ENCODE measurements around the gene CFDP1. TPM values are rescaled to one million over a fixed set of nuclear protein-coding genes. Genes with fewer than 3 reads are reported as not detected.
"Not testable (repeated sequence)": the region's sequence is repeated elsewhere in the genome, so short reads cannot be mapped to it uniquely, and the experiment has no call there.

CFDP1 gene
- total RNA-seq, 1 donor from 2014 or later = 52.4 TPM

DNA sequence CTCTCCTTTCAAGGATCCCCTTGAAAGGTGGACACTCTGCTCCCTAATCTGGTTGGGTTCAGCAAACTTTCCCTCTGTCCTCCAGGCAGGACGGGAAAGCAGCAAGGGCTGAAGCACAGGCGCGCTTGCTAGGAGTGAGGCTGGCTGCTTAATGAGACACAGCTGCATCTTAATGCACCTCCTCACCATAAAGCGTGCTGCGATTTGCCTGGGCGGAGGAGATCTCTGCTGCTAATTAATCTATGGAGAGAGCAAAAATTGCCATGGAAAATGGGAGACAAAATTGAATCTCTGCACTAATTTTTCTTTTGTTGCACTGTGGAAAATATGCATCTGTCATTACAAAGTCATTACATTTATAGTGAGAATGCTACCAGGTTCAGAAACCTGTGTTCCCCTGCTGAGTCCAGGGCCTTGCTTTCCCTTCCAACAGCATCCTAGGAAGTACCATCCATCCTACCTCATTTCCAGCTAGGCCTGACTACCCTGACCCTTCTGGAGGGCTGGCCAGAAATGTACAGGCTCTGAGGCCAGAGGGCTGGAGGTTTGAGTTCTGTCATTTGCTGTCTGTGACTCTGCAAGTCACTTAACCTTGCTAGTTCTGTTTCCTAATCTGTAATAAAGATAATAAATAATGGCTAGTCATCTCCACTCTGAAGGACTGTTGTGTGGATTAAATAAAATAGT lies 138.4 kb downstream of the CFDP1 start:
- no peak for DNase-seq (ENCODE audit: low read depth in 2 of 2)

DNA sequence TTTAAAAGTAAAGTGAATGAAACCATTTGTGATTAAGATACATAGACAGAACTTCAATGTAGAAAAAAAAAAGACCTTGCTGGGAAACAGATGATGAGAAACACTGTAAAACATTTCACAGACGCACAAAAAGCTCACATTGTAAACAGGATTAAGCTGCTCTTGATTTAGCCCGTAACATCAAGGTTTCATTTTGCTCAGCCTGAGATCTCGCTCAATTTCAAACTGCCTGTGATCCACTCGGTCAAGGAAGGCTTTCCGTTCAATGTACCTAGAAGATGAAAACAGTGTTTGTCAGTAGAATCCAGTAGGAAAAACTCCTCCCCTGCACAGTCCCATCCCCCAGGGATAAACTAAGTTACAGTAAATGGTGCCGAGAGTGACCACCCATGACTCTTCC lies 139.5 kb downstream of the CFDP1 start:
- DNase-seq (ENCODE audit: low read depth in 2 of 2) = no peak

DNA sequence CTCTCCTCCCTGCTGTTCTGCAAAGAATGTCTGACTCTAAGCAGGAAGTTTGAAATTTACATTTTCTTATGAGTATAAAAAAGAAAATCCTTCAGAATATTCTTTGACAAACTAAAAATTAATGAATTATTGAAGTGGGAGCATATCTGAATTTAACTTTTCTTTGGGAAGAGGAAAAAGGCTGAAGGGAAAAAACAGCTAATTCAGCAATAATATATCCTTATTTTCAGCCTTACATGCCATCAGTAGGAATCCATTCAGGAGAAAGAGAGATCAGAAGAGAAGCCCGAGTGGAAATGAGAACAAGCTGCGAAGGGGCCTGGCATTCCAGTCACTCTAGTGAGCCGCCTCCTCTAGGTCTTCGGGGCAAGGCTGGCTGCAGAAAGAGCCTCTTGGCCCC lies 140.1 kb downstream of the CFDP1 start:
- no peak for DNase-seq (ENCODE audit: low read depth in 2 of 2)

DNA sequence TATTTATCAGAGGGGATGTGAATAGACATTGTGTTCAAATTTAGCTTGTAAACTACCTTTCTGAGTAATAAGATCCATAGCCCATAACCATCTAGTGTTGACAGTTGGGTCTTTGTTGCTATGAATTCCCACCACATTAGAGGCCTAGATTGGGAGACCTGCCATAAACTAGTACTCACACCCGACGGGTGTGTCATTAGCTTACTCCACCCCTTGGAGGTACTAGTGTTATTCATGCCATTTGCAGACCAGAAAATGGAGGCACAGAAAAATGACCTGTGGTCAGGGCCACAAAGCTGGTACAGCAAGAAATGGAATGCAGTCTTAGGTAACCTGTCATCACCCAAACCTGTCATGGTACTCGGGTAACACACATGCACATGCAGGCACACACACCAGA lies 140.6 kb downstream of the CFDP1 start:
- DNase-seq (ENCODE audit: low read depth in 2 of 2) = no peak

DNA sequence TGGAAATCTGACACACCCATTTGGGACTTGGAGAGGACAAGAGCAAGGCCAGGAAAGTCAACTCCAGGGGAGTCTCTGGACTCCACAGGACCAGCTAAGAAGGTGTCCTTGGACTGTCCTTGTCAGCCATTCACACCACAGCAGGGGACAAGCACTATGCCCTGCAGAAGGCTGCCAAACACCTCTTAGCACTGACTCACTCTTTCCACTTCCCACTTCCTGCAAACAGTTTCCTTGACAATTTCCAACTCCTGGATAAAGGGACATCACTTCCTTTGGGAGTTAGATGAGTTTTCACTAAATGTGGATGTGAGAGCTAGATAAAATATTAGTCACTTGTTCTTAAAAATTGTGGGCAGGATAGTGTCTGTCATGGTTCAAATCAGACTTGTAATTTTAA lies 144.1 kb downstream of the CFDP1 start:
- DNase-seq (ENCODE audit: low read depth in 2 of 2) = peak; percentile 93 to 99

DNA sequence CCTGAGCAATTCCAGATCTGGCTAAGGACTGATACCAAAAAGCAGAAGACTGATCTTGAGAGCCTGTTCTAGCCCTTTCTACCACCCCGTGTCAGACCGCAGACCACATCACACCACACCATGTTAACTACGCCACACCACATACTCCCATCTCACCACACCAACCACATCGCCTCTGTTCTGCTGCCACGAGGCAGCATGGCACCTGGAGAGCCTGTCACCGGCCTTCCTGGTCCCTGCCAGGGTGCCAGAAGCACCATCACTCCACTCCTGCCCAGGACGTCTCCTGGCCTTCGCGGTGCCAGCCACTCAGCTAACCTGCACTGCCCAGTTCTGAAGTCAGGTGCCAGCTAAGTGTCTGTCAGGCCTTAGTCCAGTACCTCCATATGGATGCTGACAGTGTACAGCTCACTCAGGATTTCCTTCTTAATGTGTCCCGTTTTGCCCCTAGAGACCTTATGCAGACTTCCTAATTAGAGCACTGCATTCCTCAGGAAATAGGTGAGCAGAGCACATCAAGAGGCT lies 144.6 kb downstream of the CFDP1 start:
- peak in 1 of 2 donors; percentile 38 for DNase-seq (ENCODE audit: low read depth in 2 of 2)

DNA sequence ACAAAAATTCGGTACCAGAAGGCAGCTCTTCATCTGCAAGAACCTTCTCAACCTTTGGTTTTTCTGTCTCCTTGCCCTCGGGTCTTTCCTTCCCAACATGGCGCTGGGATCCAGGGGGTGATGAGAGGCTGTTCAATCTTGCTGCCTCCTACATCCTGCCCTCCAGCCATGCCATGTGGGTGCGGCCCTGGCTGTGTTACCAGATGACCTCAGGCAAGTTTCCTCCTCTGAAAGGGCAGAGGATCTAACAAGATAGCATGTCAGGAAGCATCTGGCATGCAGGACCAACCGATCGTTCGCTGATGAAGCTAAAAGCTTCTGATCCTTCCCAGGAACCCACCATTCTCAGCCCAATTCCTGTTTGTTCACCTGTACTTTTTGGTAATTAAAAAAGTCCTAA lies 145.1 kb downstream of the CFDP1 start:
- DNase-seq (ENCODE audit: low read depth in 2 of 2) = peak in 1 of 2 donors; percentile 51

DNA sequence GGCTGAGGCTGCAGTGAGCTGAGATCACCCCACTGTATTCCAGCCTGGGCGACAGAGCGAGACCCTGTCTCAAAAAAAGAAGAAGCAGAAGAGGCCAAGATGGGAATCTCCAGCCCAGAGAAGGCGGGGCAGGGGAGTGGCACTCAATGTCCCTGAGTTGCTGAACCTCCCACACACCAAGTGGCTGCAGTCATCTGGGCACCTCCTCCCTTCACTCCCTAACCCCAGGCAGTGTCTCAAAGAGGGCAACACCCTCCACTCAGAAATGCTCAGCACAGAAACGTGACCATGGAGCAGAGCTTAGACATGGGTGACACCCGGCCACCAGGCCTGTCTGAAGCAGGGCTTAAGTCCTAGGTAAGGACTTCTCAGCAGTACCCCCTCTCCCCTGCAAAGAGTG lies 145.6 kb downstream of the CFDP1 start:
- no peak for DNase-seq (ENCODE audit: low read depth in 2 of 2)

DNA sequence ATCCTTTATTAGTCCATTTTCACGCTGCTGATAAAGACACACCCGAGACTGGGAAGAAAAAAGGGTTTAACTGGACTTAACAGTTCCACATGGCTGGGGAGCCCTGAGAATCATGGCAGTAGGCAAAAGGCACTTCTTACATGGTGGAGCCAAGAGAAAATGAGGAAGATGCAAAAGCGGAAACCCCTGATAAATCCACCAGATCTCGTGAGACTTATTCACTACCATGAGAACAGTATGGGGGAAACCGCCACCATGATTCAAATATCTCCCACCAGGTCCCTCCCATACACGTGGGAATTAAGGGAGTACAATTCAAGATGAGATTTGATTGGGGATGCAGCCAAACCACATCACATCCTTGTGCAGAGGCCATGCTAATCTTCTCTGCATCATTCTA lies 146.9 kb downstream of the CFDP1 start:
- no peak for DNase-seq (ENCODE audit: low read depth in 2 of 2)

DNA sequence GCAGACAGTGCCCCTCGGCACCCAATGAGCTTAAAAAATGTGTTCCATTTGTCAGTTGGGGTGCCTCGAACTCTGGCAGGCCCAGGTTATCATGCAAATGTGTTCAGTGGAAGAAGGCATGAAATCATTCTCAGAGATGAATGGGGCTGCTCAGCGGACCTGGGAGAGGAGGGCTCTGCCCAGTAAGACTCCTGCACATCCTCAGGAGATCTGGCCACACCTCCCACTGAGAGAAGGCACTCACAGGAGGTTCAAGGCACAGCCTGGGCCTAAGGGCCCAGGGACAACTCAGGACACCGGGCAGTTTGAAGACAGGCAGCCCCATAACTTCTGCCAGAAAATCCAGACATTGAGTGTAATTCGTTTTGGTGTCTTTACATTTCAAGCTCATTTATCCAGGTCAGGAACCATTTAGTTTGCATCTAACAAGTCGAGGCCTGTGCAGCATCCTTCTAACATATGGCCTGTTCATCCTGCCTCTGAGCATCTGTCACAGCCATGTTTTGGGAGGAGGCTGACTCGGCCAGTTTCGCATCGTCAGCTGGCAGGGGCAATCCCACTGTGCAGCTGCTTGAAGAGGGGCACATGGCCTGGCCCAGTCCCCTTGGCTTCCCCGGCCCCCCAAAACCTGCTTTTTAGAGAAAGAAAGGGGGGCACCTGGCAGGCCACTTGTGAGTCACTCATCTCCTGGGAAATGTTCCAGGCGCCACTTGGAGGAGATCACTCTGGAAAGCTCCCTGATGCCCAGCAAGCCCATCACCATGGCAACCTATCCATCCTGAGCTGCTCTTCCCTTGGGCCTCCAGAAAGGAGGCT lies 150.6 kb downstream of the CFDP1 start:
- no peak for DNase-seq (ENCODE audit: low read depth in 2 of 2)

DNA sequence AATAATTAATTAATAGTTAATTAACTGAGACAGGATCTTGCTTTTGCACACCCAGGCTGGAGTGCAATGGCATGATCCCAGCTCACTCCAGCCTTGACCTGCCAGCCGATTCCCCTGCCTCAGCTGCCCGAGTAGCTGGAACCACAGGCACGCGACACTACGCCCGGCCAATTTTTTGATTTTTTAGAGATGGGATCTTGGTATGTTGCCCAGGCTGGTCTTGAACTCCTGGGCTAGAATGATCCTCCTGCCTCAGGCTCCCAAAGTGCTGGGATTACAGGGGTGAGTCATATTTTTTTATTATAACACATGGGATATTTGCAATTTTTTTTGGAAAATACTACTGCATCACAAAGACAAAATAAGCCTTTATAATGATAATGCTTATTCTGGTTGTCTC lies 151.5 kb downstream of the CFDP1 start:
- no peak for DNase-seq (ENCODE audit: low read depth in 2 of 2)

DNA sequence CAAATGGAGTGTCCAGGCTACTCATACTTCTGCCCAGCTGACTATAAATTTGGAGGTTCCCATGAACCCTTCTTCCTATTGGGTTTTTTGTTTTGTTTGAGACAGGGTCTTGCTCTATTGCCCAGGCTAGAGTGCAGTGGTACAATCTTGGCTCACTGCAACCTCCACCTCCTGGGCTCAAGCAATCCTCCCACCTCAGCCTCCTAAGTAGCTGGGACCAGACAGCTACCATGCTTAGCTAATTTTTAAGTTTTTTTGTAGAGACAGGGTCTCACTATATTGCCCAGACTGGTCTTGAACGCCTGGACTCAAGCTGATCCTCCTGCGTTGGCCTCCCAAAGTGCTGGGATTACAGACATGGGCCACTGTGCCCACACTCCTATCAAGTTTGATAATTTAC lies 152.3 kb downstream of the CFDP1 start:
- DNase-seq (ENCODE audit: low read depth in 2 of 2) = not testable (repeated sequence)

DNA sequence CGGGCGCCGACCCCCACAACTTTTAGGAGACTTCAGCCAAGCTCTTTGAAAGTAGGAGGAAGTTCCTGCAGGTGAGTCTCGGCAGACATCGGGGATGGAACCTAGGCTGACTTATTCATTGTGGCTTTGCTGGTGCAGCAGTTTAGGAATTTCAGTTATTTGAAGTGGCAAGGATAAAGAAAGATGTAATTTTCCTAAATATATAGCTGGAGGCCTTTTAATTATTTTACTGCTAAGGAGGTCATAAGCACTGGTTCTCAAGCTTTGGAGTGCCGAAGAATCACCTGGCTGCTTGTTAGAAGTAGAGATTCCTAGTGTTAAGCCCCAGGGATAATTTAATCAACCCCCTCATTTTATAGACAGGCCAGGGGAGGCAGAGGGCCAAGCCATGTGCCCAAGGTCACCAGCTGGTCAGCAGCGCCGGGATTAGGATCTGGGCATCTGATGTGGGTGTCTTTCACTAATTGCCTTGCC lies 152.9 kb downstream of the CFDP1 start:
- no peak for DNase-seq (ENCODE audit: low read depth in 2 of 2)

DNA sequence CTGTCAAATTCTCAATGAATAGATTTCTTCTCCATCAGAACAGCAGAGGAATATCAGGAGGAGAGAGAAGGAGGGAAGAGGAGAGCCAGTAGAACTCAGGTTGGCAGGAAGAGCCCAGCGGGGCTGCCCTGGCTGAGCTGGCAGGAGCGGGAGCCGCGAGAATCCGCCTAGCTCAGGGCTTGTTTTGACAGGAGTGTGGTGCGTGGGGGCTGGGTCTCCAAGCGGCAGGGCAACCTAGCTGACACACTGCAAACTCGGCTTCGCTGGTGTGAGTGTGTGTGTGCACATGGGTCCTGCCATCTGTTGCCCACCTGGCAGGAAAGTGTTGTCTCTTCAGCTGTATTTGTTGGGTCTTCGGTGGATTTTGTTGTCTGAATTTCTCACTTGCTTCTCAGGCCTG lies 154.0 kb downstream of the CFDP1 start:
- DNase-seq (ENCODE audit: low read depth in 2 of 2) = peak in 1 of 2 donors; percentile 59

DNA sequence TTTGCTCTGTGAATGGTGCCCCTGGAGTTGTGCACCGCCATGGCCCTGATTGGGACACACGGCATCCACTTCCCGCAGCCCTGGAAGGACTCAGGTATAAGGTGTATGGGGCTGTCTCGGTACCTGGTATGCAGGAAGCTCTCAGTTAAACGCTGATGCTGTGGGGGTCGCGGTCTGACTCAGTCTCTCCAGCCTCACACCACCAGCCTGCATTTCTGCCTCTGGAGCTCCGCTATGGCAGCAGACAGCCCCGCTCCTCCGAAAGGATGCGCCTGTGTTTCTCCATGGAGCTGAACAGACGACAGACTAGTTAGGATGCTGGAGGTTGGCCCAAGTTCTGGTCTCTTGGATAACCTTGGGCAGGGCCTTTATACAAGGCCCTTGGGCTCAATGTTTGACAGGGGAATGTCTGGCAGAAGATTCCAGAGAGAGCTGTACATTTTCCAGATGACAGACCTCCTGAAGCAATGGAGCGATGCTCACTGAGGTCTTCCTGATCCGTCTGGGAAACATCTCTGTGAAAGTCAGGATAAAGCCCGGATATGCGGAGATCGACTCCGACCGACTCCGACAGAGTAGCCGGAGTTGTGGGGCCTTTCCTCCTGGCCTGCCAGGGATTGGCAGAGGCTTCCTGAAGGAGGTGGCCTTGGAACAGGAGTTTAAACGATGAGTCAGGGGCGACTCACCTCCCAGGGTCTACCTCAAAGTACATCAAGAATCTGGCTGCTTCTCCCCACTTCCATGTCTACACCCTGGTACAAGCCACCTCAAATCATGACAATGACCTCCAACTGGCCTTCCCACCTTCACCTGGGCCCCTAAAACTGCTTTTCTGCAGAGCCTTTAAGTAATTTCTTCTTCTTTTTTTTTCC lies 160.0 kb downstream of the CFDP1 start:
- DNase-seq (ENCODE audit: low read depth in 2 of 2) = peak in 1 of 2 donors; percentile 51

DNA sequence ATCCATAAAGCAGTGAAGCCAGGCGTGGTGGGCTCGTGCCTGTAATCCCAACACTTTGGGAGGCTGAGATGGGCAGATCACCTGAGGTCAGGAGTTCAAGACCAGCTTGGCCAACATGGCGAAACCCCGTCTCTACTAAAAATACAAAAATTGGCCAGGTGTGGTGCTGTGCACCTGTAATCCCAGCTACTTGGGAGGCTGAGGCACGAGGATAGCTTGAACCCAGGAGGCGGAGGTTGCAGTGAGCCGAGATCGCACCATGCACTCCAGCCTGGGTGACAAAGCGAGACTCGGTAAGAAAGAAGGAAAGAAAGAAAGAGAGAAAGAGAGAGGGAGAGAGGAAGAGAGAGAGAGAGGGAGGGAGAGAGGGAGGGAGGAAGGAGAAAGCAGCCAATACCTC lies 160.7 kb downstream of the CFDP1 start:
- DNase-seq (ENCODE audit: low read depth in 2 of 2) = not testable (repeated sequence)

DNA sequence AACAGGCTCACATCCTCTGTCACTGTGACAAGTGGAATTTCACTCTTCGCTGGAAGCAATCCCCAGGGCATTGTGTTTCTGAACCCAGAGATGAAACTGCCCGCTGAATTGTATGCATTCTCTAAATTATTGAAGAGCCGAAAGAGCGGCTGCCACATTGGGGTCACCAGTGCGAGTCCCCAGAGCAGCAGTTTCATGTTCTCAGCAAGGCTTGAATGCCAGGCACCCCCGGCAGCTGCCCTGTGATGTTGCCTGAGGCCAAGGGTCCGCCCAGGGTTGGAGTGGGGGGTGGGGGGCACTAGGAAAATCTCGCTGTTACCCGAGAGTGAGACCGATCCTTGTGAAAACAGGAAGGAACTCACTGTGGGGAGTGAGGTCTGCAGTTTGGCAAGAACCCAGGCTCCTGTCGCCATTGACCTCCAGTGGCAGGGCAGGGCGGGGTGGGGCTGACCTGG lies 161.2 kb downstream of the CFDP1 start:
- DNase-seq (ENCODE audit: low read depth in 2 of 2) = peak in 1 of 2 donors; percentile 23

DNA sequence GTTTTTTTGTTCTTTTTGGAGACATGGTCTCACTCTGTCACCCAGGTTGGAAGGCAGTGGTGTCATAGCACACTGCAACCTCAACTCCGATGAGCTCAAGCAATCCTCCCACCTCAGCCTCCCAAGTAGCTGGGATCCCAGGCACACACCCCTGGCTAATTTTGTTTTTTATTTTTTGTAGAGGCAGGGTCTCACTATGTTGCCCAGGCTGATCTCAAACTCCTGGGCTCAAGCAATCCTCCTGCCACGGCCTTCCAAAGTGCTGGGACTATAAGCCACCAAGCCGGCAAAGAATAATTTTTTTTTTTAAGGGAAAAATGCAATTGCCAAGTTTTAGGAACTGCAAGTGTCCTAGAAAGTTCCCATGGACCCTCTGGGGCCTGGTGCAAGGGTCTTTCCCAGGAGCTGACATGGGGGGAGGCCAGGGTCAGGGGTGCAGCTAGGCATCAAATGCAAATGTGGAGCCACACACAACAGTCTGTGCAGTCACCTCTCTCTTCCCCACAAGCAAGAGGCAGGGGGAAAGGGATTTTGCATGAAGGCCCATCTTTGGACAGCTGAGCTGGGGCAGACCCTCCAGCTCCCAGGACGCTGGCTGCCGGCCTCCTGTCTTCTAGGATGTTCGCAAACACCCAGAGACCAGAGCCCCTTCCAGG lies 161.7 kb downstream of the CFDP1 start:
- no peak for DNase-seq (ENCODE audit: low read depth in 2 of 2)

DNA sequence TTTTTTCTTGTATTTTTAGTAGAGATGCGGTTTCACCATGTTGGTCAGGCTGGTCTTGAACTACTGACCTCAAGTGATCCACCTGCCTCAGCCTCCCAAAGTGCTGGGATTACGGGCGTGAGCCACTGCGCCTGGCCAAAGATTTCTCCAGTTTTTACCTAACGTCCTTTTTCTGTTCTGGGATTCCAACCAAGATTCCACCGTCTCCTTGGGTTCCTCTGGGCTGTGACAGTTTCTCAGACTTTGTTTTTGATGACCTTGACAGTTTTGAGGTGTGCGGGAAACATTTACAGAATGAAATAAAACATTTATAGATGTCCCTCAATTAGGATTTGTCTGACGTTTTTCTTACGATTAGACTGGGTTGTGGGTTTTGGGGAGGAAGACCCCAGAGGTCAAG lies 163.9 kb downstream of the CFDP1 start:
- not testable (repeated sequence) for DNase-seq (ENCODE audit: low read depth in 2 of 2)

DNA sequence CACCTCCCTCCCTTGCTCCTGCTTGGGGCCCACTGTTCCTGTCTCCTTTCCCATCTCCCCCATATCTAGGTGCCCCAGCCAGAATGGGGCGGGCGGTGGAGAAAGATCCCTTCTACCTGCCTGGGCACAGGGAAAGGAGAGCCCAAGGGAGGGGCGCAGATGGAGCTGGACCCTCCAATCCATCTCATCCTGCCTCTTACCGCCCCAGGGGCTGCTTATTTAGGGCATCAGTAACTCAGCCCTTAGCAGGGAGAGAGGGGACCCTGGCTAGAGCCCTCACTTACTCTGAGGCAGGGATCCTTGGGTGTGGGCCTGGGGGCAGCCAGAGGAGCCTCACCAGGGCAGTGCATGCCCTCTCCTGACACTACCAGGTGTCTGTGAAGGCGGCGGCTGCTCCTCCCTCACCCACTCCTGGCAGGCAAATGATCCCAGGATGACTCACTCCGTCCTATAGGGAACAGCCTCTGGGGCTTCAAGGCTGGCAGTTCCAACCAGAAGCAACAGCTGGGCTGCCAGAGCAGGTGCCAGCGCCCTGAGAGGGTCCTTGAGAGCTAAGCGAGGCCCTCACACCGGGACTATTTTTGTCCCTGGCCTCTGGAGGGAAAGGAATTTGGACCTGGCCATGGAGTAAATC lies 165.6 kb downstream of the CFDP1 start:
- DNase-seq (ENCODE audit: low read depth in 2 of 2) = peak in 1 of 2 donors; percentile 73
